Keratinocyte (primary cell): ENCODE results near the gene EYS. TPM values are rescaled to one million over a fixed set of nuclear protein-coding genes. Genes with fewer than 3 reads are reported as not detected.

ENCODE experiments used
- DNase-seq: peaks from one replicate; pipeline ENCODE4 v3.0.0-alpha.2; 2011; ENCODE audit warnings: low read depth, missing footprints, low spot score
- FAIRE-seq: peaks from 2 replicates; lab custom pipeline; 2011; peaks lifted over from hg19 to GRCh38; lab: Jason Lieb, UNC
- H2AFZ ChIP-seq: 2 replicates; pipeline ENCODE4 v1.6.0; 2012; ENCODE audit warnings: low read length, control low read depth, inconsistent platforms; ENCODE audit not compliant: control insufficient read depth
- H3K27ac ChIP-seq: 2 replicates; pipeline ENCODE4 v1.5.1; 2011; ENCODE audit warnings: low read length; ENCODE audit not compliant: control insufficient read depth, insufficient read depth
- H3K27me3 ChIP-seq: 3 replicates; pipeline ENCODE4 v1.6.0; 2011; ENCODE audit warnings: low read length; ENCODE audit not compliant: control insufficient read depth, insufficient read depth; ENCODE audit errors: extremely low read depth
- H3K36me3 ChIP-seq, 2 experiments: 2 replicates in 1 of 2; 3 replicates in 1 of 2; pipeline ENCODE4 v1.5.1; 2011; ENCODE audit warnings: low read length in 2 of 2, mild to moderate bottlenecking in 1 of 2; ENCODE audit not compliant: control insufficient read depth in 2 of 2, insufficient read depth in 2 of 2; ENCODE audit errors: extremely low read depth in 1 of 2
- H3K4me1 ChIP-seq: 3 replicates; pipeline ENCODE4 v1.5.1; 2011; ENCODE audit warnings: low read length; ENCODE audit not compliant: control insufficient read depth, insufficient read depth; ENCODE audit errors: extremely low read depth
- H3K4me2 ChIP-seq: 3 replicates; pipeline ENCODE4 v1.6.0; 2011; ENCODE audit warnings: low read depth, low read length; ENCODE audit not compliant: control insufficient read depth, insufficient read depth; ENCODE audit errors: extremely low read depth
- H3K4me3 ChIP-seq, 3 experiments: fragments of 200-600 bp in 1 of 3; sonication (generic) in 1 of 3; 2 replicates in 2 of 3; 3 replicates in 1 of 3; pipeline ENCODE4 v1.5.1; 2011 to 2016; ENCODE audit warnings: low read length in 3 of 3, mild to moderate bottlenecking in 3 of 3, control low read depth in 2 of 3, inconsistent platforms in 1 of 3, low read depth in 1 of 3, mixed read lengths in 1 of 3, mixed run types in 1 of 3, moderate library complexity in 1 of 3; ENCODE audit not compliant: control insufficient read depth in 2 of 3, insufficient read depth in 2 of 3; ENCODE audit errors: extremely low read depth in 1 of 3
- H3K79me2 ChIP-seq: 2 replicates; pipeline ENCODE4 v1.6.0; 2012; ENCODE audit warnings: low read length; ENCODE audit not compliant: control insufficient read depth, insufficient read depth
- H3K9ac ChIP-seq: 3 replicates; pipeline ENCODE4 v1.6.0; 2011; ENCODE audit warnings: low read length; ENCODE audit not compliant: control insufficient read depth, insufficient read depth; ENCODE audit errors: extremely low read depth
- H3K9me1 ChIP-seq: 3 replicates; pipeline ENCODE4 v1.6.0; 2011; ENCODE audit warnings: low read length; ENCODE audit not compliant: control insufficient read depth, insufficient read depth; ENCODE audit errors: extremely low read depth
- H3K9me3 ChIP-seq: 2 replicates; pipeline ENCODE4 v1.5.1; 2012; ENCODE audit warnings: low read depth, low read length; ENCODE audit not compliant: control insufficient read depth
- H4K20me1 ChIP-seq: 3 replicates; pipeline ENCODE4 v1.6.0; 2011; ENCODE audit warnings: low read length; ENCODE audit not compliant: control insufficient read depth, insufficient read depth; ENCODE audit errors: extremely low read depth
- EZH2 ChIP-seq: IDR thresholded peaks from one replicate; pipeline ENCODE4 v1.6.1; 2012; ENCODE audit warnings: inconsistent platforms, mild to moderate bottlenecking, low read length, moderate library complexity
- dilution Hi-C: fragments of 300-500 bp; cut with MboI; formaldehyde crosslinking; loops from one replicate; pipeline ENCODE4 v1.7.0; 2020; ENCODE audit warnings: low sequenced_read_pairs; ENCODE audit not compliant: extremely low pct_ligation_motif_present
- polyA plus RNA-seq, 5 experiments: library from polyadenylated mRNA; depleted of rRNA in 3 of 5; stranded (reverse) in 3 of 5; stranded (forward) in 1 of 5; unstranded in 1 of 5; fragments of >200 nt; gene quantifications; 1 replicate in 1 of 5; 2 replicates in 3 of 5; 3 replicates in 1 of 5; pipeline versions ENCODE4 v1.2.1 to v1.2.3, GENCODE V29; 2011 to 2012; ENCODE audit warnings: missing spikeins in 2 of 5, low read depth in 1 of 5, low replicate concordance in 1 of 5
- TF ChIP-seq, protein P1 (sequence below), 3 experiments: IDR thresholded peaks in 1 of 3; conservative IDR thresholded peaks in 1 of 3; optimal IDR thresholded peaks in 1 of 3; 2 replicates in 2 of 3; 3 replicates in 1 of 3; pipeline versions ENCODE3 to v1.5.1; 2011; ENCODE audit warnings: low read length in 3 of 3, mild to moderate bottlenecking in 3 of 3, moderate library complexity in 2 of 3, control low read depth in 1 of 3, inconsistent platforms in 1 of 3; ENCODE audit not compliant: insufficient read depth in 2 of 3; ENCODE audit errors: extremely low read depth in 1 of 3

Gene EYS
- polyA plus RNA-seq, 1 donor (not counting 4 experiments of a cell fraction or from before 2014, with no cell fraction given), result 0.34 TPM

GRCh38 chr6:64672651-64673050, 1034.4 kb downstream of the EYS start:
- no peaks in the 10 kb centered on the region for H3K27me3 ChIP-seq
- no peak overlapping the region for H3K4me3 ChIP-seq
- H3K9me3 ChIP-seq, result no peaks in the 10 kb centered on the region
- no peaks in the 10 kb centered on the region for H3K79me2 ChIP-seq
- dilution Hi-C loops, result no loop called here
- H3K9ac ChIP-seq, result no peak overlapping the region
- no peak overlapping the region for H2AFZ ChIP-seq
- H3K27ac ChIP-seq, result no peak overlapping the region
- no peaks in the 10 kb centered on the region for H3K36me3 ChIP-seq
- no peaks in the 10 kb centered on the region for H3K4me1 ChIP-seq
- H3K4me2 ChIP-seq, result no peak overlapping the region
- no peak for TF ChIP-seq EZH2
- TF ChIP-seq, protein P1, sequence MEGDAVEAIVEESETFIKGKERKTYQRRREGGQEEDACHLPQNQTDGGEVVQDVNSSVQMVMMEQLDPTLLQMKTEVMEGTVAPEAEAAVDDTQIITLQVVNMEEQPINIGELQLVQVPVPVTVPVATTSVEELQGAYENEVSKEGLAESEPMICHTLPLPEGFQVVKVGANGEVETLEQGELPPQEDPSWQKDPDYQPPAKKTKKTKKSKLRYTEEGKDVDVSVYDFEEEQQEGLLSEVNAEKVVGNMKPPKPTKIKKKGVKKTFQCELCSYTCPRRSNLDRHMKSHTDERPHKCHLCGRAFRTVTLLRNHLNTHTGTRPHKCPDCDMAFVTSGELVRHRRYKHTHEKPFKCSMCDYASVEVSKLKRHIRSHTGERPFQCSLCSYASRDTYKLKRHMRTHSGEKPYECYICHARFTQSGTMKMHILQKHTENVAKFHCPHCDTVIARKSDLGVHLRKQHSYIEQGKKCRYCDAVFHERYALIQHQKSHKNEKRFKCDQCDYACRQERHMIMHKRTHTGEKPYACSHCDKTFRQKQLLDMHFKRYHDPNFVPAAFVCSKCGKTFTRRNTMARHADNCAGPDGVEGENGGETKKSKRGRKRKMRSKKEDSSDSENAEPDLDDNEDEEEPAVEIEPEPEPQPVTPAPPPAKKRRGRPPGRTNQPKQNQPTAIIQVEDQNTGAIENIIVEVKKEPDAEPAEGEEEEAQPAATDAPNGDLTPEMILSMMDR (optimal IDR thresholded peaks at IDR 0.05 in 1 of 3, IDR thresholded peaks at IDR 0.05 in 1 of 3, conservative IDR thresholded peaks at IDR 0.05 in 1 of 3; ENCODE audit: extremely low read depth in 1 of 3, insufficient read depth in 2 of 3, low read length in 3 of 3), result no peak
- no peak for DNase-seq
- H4K20me1 ChIP-seq, result no peaks in the 10 kb centered on the region
- no peak for FAIRE-seq
- no peaks in the 10 kb centered on the region for H3K9me1 ChIP-seq

GRCh38 chr6:64672131-64672530, 1034.9 kb downstream of the EYS start:
- Histone ChIP-seq H2AFZ (no peak overlapping the region), H3K27me3 (no peaks in the 10 kb centered on the region), H3K4me1 (no peaks in the 10 kb centered on the region), H3K9me3 (no peaks in the 10 kb centered on the region), H3K27ac (no peak overlapping the region), H3K9me1 (no peaks in the 10 kb centered on the region), H3K4me2 (no peak overlapping the region), H3K79me2 (no peaks in the 10 kb centered on the region), H4K20me1 (no peaks in the 10 kb centered on the region), H3K36me3 (no peaks in the 10 kb centered on the region), H3K4me3 (no peak overlapping the region), H3K9ac (no peak overlapping the region)
- FAIRE-seq (no peak), DNase-seq (no peak)
- TF ChIP-seq EZH2, result no peak
- TF ChIP-seq, protein P1 (optimal IDR thresholded peaks at IDR 0.05 in 1 of 3, IDR thresholded peaks at IDR 0.05 in 1 of 3, conservative IDR thresholded peaks at IDR 0.05 in 1 of 3; ENCODE audit: extremely low read depth in 1 of 3, insufficient read depth in 2 of 3, low read length in 3 of 3), result no peak
- dilution Hi-C loops, result no loop called here
